ENCODE measurements around the gene DPP10.

The DPP10 gene

GRCh38 chr2:115160531-115161080 lies 718.2 kb downstream of the DPP10 start:
- no peaks in the 10 kb centered on the region for H3K4me1 Mint-ChIP-seq (ENCODE audit: low read depth)
- H3K4me3 Mint-ChIP-seq = peak overlapping the region; percentile 40
- no peaks in the 10 kb centered on the region for H3K36me3 Mint-ChIP-seq (ENCODE audit: low read depth)
- H3K27ac Mint-ChIP-seq = no peak overlapping the region
- no peaks in the 10 kb centered on the region for H3K9me3 Mint-ChIP-seq
- peaks cover 30% of the 10 kb centered on the region for H3K27me3 Mint-ChIP-seq (ENCODE audit: low read depth)

- no peaks in the 10 kb centered on the region for H3K4me1 Mint-ChIP-seq (ENCODE audit: low read depth)
These were observed 718.8 kb downstream of the DPP10 start for GRCh38 chr2:115161081-115161770.

GRCh38 chr2:115161771-115162493 lies 719.5 kb downstream of the DPP10 start:
- no peak overlapping the region for H3K27ac Mint-ChIP-seq
- no peaks in the 10 kb centered on the region for H3K4me1 Mint-ChIP-seq (ENCODE audit: low read depth)
- peaks cover 30% of the 10 kb centered on the region for H3K27me3 Mint-ChIP-seq (ENCODE audit: low read depth)

More at GRCh38 chr2:115161081-115161770, 718.8 kb downstream of the DPP10 start:
- no peaks in the 10 kb centered on the region for H3K9me3 Mint-ChIP-seq
- H3K36me3 Mint-ChIP-seq (ENCODE audit: low read depth) = no peaks in the 10 kb centered on the region
- peaks cover 30% of the 10 kb centered on the region for H3K27me3 Mint-ChIP-seq (ENCODE audit: low read depth)
- H3K4me3 Mint-ChIP-seq = peak overlapping the region; percentile 40
- H3K27ac Mint-ChIP-seq = no peak overlapping the region

GRCh38 chr2:115162494-115163293 lies 720.3 kb downstream of the DPP10 start:
- H3K4me3 Mint-ChIP-seq = no peak overlapping the region
- H3K4me1 Mint-ChIP-seq (ENCODE audit: low read depth) = no peaks in the 10 kb centered on the region
- no peaks in the 10 kb centered on the region for H3K36me3 Mint-ChIP-seq (ENCODE audit: low read depth)
- peaks cover 30% of the 10 kb centered on the region for H3K27me3 Mint-ChIP-seq (ENCODE audit: low read depth)
- no peaks in the 10 kb centered on the region for H3K9me3 Mint-ChIP-seq
- no peak overlapping the region for H3K27ac Mint-ChIP-seq

More at GRCh38 chr2:115161771-115162493, 719.5 kb downstream of the DPP10 start:
- no peaks in the 10 kb centered on the region for H3K9me3 Mint-ChIP-seq
- H3K36me3 Mint-ChIP-seq (ENCODE audit: low read depth) = no peaks in the 10 kb centered on the region
- no peak overlapping the region for H3K4me3 Mint-ChIP-seq

- H3K36me3 Mint-ChIP-seq (ENCODE audit: low read depth) = no peaks in the 10 kb centered on the region
- H3K27ac Mint-ChIP-seq = no peak overlapping the region
- H3K9me3 Mint-ChIP-seq = no peaks in the 10 kb centered on the region
- H3K4me3 Mint-ChIP-seq = no peak overlapping the region
- H3K4me1 Mint-ChIP-seq (ENCODE audit: low read depth) = no peaks in the 10 kb centered on the region
- peaks cover 30% of the 10 kb centered on the region for H3K27me3 Mint-ChIP-seq (ENCODE audit: low read depth)
These were observed 721.1 kb downstream of the DPP10 start for GRCh38 chr2:115163572-115163971.

- H3K27ac Mint-ChIP-seq = no peak overlapping the region
These were observed 723.2 kb downstream of the DPP10 start for GRCh38 chr2:115165529-115166109.

GRCh38 chr2:115168457-115168856 lies 726.0 kb downstream of the DPP10 start:
- H3K36me3 Mint-ChIP-seq (ENCODE audit: low read depth) = no peaks in the 10 kb centered on the region
- H3K27ac Mint-ChIP-seq = no peak overlapping the region
- H3K4me3 Mint-ChIP-seq = no peak overlapping the region
- no peaks in the 10 kb centered on the region for H3K9me3 Mint-ChIP-seq
- peaks cover 3% of the 10 kb centered on the region for H3K27me3 Mint-ChIP-seq (ENCODE audit: low read depth)
- no peaks in the 10 kb centered on the region for H3K4me1 Mint-ChIP-seq (ENCODE audit: low read depth)

More at GRCh38 chr2:115165529-115166109, 723.2 kb downstream of the DPP10 start:
- H3K4me3 Mint-ChIP-seq = no peak overlapping the region
- H3K4me1 Mint-ChIP-seq (ENCODE audit: low read depth) = no peaks in the 10 kb centered on the region
- H3K36me3 Mint-ChIP-seq (ENCODE audit: low read depth) = no peaks in the 10 kb centered on the region
- H3K27me3 Mint-ChIP-seq (ENCODE audit: low read depth) = peaks cover 21% of the 10 kb centered on the region
- H3K9me3 Mint-ChIP-seq = no peaks in the 10 kb centered on the region

- Mint-ChIP-seq H3K4me3 (no peak overlapping the region), H3K9me3 (no peaks in the 10 kb centered on the region), H3K36me3 (ENCODE audit: low read depth) (no peaks in the 10 kb centered on the region), H3K27ac (no peak overlapping the region), H3K27me3 (ENCODE audit: low read depth) (no peaks in the 10 kb centered on the region), H3K4me1 (ENCODE audit: low read depth) (no peaks in the 10 kb centered on the region)
These were observed 727.4 kb downstream of the DPP10 start for GRCh38 chr2:115169814-115170213.

GRCh38 chr2:115171751-115172150 lies 729.3 kb downstream of the DPP10 start:
- no peak overlapping the region for H3K4me3 Mint-ChIP-seq
- H3K9me3 Mint-ChIP-seq = no peaks in the 10 kb centered on the region
- no peaks in the 10 kb centered on the region for H3K36me3 Mint-ChIP-seq (ENCODE audit: low read depth)
- H3K27me3 Mint-ChIP-seq (ENCODE audit: low read depth) = no peaks in the 10 kb centered on the region
- no peaks in the 10 kb centered on the region for H3K4me1 Mint-ChIP-seq (ENCODE audit: low read depth)
- no peak overlapping the region for H3K27ac Mint-ChIP-seq

- Mint-ChIP-seq H3K27ac (no peak overlapping the region), H3K9me3 (no peaks in the 10 kb centered on the region), H3K36me3 (ENCODE audit: low read depth) (no peaks in the 10 kb centered on the region), H3K4me1 (ENCODE audit: low read depth) (no peaks in the 10 kb centered on the region), H3K4me3 (no peak overlapping the region), H3K27me3 (ENCODE audit: low read depth) (no peaks in the 10 kb centered on the region)
These were observed 732.2 kb downstream of the DPP10 start for GRCh38 chr2:115174651-115175050.

- H3K4me1 Mint-ChIP-seq (ENCODE audit: low read depth) = no peaks in the 10 kb centered on the region
- no peaks in the 10 kb centered on the region for H3K36me3 Mint-ChIP-seq (ENCODE audit: low read depth)
- no peak overlapping the region for H3K27ac Mint-ChIP-seq
- no peak overlapping the region for H3K4me3 Mint-ChIP-seq
- H3K27me3 Mint-ChIP-seq (ENCODE audit: low read depth) = no peaks in the 10 kb centered on the region
- H3K9me3 Mint-ChIP-seq = peaks cover 10% of the 10 kb centered on the region
These were observed 740.7 kb downstream of the DPP10 start for GRCh38 chr2:115183144-115183543.

GRCh38 chr2:115190459-115190858 lies 748.0 kb downstream of the DPP10 start:
- Mint-ChIP-seq H3K4me3 (no peak overlapping the region), H3K9me3 (peaks cover 19% of the 10 kb centered on the region), H3K36me3 (ENCODE audit: low read depth) (no peaks in the 10 kb centered on the region), H3K27ac (no peak overlapping the region), H3K27me3 (ENCODE audit: low read depth) (no peaks in the 10 kb centered on the region), H3K4me1 (ENCODE audit: low read depth) (no peaks in the 10 kb centered on the region)

- Mint-ChIP-seq H3K9me3 (peaks cover 7% of the 10 kb centered on the region), H3K27ac (no peak overlapping the region), H3K4me1 (ENCODE audit: low read depth) (no peaks in the 10 kb centered on the region), H3K4me3 (no peak overlapping the region), H3K36me3 (ENCODE audit: low read depth) (no peaks in the 10 kb centered on the region), H3K27me3 (ENCODE audit: low read depth) (no peaks in the 10 kb centered on the region)
These were observed 752.2 kb downstream of the DPP10 start for GRCh38 chr2:115194623-115195022.

- H3K36me3 Mint-ChIP-seq (ENCODE audit: low read depth) = no peaks in the 10 kb centered on the region
- H3K9me3 Mint-ChIP-seq = peaks cover 4% of the 10 kb centered on the region
- no peak overlapping the region for H3K4me3 Mint-ChIP-seq
- no peaks in the 10 kb centered on the region for H3K4me1 Mint-ChIP-seq (ENCODE audit: low read depth)
- no peaks in the 10 kb centered on the region for H3K27me3 Mint-ChIP-seq (ENCODE audit: low read depth)
- H3K27ac Mint-ChIP-seq = no peak overlapping the region
These were observed 754.1 kb downstream of the DPP10 start for GRCh38 chr2:115196587-115196986.
